HG03469 (cell line): ENCODE measurements around the gene SPATA19.

Source experiments
- ATAC-seq: cut with Tn5 transposase; IDR thresholded peaks from one replicate; pipeline ENCODE4 v1.9.1; 2021; ENCODE audit warnings: mild to moderate bottlenecking, moderate library complexity, moderate number of reproducible peaks; ENCODE audit not compliant: unreplicated experiment

The SPATA19 gene

DNA sequence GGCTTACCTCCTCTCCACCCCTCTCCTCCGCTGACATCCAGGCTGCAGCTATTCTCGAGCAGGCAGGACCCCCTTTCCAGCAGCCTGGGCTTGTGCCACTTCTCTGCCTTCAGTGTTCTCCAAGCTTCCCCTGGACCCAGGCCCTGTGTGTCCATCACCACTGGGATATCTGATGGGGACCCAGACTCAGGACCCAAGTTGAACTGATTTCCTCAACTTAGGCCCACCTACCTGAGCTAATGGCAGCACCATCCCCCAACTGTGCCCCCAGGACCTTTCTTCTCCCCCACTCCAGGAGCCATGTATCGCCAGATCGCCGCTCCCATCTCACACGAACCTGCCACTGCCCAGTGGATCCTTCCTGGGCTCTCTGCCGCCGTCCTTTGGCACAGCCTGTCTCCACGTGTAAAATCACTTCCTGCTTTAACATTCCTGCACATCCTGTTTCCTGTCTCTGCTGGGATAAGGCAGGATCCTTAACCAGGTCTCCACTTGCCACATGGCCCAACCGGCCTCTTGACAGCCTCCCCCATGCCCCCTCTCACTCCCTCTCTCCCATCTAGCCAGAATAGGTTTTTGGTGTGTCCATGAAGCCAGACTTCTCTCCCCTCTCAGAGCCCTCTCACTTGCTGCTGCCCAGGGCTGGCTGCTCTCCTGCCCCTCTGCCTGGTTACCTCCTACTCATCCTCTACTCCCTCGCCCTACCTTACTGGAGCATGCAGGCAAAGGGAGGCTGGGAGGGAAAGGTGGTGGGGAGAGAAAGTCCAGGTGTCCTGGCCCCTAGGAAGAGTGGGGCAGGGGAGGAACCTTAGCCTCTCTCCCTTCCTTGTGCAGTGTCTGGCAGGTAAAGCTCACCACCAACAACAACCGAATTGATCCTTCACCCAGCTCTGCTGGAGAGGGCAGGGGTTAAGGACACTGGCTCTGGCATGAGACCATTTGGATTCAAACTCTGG lies 9.4 kb downstream of the SPATA19 start:
- no peak for ATAC-seq

DNA sequence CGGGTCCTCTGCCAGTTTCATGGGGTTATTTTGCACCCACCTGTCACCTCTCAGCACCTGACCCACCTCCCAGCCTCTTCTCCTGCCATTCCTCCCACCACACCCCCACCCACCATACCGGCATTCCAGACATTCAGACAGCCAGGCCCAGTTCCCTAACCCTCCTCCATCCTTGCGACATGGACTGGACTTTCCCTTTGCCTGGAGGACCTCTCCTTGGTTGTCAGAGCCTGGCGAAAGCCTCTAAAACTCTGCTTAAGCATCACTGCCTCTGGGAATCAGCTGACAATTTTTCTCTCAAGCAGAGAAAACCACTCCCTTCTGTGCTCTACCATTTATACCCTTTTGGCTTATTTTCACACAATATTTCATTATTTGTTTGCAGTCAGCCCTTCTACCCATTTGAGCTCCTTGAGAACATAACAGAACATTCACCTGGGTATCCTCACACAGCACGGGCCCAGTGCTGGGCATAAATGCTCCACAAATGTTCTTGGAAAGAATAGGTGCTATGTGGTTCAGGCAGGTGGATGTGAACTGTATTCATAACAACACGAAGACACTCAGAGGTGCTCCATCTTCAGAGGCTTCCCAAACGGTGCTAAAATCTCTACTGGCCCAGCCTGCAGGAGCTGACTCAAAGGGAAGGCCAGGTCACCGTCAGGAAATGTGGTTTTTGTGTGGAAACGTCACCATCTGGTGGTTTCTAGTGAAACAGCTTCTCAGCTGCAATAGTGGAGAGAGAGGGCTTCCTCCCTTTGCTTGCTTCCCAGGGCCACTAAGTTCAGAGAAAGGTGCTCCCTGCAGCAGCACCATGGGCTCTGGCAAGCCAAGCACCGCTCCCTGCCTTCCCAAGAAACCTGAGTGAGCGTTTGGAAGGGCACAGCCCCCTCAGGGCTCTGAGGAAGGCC lies 10.4 kb downstream of the SPATA19 start:
- peak; percentile 90 for ATAC-seq

DNA sequence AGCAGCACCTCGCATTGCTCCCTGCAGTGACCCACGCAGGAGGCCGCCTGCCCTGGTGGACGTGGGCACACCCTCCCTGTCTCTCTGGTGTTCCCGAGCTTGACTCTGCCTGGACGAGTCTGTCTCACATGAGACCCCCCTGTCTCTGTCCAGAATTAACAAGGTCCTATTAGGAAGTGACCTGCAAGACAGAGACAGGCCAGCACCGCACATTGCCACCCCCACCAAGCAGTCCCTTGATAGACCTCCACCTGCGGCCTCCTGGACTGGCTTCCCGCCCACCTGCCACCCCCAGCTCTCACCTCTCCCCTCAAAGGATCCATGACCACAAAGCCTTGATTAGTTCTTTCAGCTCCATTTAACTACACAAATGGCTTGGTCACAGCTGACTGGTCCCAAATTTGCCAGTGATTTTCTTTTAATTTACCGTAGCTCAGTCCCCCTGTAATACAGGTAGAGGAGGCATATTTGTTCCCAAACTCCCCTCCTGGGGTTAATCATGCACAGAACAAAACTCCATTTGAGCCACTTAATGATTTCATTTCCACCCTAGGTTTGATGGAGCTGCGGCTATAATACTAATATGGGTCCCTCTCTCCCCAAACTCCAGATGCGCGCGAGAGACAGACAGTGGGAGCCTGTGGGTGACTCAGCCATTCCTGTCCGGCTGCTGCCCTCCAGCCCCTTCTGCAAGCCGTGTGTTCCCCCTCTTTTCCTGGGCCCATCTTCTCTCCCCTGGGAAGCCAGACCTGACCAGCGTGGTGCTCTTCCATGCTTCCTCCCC lies 11.2 kb downstream of the SPATA19 start:
- no peak for ATAC-seq

DNA sequence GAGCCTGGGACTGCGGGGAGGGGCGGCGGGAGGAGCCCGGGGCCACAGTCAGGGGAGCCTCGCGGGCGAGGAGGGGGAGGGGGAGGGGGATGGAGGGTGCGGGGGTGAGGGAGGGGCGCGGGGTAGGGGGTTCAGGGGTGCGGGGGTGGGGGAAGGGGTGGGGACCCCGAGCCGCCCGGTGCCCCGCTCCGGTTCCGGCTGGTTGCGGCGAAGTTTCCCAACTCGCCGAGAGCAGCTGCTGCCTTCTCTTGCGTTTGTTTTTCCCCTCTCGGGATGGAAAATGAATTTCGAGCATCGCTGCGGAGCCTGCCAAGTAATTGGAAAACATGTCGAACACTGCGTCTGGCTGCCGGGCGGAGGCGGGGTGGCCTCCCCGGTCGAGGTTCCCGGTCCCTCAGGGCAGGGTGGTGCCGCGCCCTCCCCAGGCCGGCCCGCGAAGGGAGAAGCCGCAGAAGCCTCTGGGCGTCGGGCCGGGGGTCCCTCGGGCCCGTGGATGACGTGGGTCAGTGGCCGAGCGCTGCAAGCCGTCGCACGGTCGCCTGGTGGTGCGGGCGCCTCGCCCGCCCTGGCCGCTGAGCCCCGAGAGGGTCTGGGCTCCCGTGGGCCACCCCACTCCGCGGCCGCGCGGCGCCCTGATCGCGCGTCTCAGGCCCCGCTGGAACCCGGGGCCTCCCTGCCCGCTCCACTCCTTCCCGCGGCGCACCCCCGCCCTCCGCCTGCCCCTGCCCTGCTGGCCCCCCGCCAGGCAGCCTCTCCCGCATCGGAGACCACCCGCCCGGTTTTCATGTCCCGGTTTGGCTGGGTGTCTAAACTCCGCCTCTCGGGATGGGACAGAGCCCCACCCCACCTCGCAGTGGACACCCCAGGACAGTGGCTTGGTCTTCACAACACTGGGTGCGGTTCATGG lies 12.1 kb downstream of the SPATA19 start:
- ATAC-seq, result no peak

DNA sequence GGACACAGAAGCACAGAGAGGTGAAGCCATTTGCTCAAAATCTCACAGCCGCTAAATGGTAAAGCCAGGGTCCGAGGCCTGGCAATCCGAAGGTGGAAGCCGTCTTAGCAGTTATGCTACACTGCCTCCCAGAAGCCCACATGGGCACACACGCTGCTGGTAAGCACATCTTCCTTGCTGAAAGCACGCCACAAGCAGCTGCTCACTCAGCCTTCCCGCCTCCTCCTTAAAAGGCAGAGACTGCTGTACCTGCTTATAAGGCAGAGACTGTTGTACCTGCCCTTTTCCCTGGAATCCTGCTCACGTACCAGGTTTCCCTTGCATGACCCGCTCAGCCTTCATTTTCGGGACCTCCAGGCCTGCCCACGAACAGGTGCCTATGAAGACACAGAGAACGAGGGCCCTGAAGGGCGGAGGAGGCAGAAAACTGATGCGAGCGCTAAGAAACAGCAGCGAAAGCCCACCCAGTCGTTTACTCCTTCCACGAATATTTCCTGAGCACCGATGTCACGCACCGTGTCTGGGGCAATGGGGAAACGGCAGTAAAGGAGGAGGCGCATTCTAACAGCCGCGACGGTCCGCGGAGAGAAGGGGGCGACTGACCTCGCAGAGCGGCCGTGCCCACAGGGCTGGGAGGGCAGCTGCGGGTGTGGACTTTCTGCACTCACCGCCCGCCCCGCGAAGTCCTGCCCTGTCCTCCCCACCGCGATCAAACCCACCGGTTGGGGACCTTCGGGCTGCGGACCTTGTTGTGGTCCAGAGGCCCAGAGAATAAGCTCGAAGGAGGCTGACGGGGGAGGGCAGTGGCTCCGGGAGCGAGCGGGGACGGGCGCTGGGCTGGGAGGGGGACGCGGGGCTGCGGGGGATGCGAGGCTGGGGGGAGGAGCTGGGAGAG lies 13.0 kb downstream of the SPATA19 start:
- ATAC-seq, result no peak

DNA sequence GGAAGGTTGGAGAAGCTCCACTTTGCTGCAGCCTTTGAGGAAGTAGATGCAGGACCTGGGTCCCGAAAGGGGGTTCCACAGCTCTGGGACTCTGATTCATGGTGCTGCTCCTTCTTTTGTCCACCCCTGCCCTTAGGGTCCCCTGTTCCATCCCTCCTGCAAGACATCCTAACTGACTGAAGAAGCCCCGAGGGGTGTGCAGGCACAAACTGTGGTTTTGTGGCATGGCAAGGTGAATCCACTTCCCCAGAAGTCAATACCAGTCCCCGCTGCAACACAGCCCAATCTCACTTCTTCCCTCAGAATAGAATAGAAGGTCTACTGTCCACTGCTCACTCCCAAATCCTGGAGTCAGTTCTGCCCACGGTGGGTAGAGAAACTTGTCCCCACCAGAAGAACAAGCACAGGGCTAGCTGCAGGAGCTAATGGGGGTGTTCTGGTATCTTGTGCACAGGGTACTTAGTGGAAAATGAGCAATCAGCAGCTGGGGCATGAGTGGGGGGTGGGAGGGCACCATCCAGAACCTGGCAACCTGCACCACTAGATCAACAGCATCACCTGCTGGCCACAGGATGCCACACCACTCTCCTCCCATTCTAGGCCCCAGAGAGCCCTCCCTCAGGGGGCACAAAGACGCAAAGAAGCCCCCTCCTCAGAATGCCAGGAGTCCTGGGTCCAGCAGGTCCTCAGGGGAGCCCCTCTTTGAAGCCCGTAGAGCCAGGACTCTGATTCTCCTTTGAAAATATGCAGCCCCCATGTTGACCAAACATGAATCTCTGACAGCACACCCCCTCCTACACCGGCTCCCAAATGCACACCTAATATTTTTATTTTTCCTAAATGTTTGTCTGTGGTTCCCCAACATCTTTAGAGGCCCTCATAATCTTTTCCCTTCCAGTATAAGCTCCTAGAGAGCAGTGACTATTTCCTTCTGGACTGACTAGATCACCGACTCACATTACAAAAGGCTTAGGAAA lies 14.1 kb downstream of the SPATA19 start:
- ATAC-seq, result no peak

DNA sequence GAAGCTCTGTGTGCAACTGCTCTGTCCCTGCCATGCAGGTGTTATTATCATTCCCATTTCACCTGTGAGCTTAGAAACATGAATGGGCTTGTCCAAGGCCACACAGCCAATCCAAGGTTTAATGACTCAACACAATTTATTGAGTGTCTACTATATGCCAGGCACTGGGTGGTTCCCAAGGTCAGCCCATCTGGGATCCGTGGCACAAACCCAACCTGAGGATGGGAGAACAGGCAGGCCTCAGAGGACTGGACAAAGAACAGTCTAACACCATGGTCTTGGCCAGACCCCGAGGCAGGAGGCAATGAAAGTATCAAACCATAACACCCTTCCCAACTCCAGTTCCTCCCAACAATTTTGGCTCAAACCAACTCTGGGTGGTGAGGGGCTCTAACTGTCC lies 15.7 kb downstream of the SPATA19 start:
- no peak for ATAC-seq

DNA sequence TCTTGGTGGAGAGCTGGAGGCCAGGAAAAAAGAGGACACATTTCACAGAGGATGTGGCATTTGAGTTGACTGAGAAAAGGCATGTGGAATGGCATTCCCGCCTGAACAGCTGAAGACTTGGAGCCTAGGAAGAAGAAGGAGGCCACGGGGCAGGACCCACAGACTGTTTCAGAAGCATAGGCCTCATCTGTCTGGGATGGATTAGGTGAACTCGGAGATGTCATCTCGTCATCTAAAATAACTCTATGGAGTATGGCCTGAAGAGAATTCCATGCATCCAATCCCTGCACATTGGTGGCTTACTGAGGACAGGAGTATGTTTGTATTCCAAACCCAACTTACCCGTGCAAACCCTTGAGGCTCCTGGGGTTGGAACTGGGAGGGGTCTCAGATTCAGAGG lies 16.4 kb downstream of the SPATA19 start:
- ATAC-seq, result no peak

DNA sequence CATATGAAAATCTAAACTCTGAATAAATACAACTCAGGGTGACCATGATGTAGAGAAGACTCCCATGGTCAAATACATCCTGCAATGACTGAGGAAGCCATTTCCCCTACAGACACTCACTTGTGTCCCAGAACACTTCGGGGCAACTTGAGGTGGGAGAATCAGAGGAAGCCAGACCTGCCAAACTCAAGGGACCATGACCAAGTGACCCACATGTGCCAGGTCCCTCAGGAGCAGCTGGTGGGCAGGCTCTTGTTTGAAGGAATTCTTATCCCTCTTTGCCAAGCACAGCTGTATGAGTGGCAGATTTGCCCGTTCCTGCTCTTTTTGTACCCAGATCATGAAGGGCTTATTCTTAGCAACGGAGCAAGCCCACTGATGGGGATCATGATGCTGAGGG lies 17.8 kb downstream of the SPATA19 start:
- no peak for ATAC-seq

DNA sequence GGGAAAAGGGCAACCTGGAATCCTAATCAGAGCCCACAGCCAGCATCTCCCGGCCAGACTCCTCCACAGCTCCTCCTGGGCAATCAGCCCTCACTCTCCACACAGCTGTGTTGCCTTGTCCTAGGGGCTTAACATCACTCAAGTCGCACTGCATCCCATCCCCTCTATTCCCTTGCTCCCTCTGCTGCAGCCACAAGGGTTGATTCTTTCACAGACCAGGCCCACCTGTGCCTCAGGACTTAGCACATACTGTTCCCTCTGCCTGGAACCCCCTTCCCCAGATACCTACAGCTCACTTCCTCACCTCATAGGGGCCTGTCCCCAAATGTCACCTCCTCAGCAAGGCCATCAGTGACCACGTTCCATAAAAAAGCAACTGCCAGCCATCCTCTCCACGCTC lies 18.4 kb downstream of the SPATA19 start:
- ATAC-seq, result no peak

DNA sequence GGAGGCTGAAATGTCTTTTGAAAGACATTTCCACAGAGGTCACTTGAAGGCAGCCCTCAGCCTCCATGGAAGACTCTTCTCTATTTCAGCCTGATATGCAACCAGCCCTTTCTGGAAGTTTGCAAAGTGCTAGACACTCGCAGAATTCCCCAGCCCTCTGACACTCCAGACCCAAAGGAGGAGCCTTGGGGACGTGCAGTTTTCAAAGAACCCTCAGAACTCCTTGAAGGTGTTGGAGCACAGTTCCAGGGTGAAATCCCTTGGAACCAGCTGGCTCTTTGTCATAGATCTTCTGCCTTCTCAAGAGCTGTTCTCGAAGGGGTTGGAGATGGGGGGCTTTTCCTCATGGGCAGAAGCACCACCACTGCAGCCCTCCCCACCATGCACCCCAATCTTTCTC lies 19.6 kb downstream of the SPATA19 start:
- ATAC-seq, result no peak

DNA sequence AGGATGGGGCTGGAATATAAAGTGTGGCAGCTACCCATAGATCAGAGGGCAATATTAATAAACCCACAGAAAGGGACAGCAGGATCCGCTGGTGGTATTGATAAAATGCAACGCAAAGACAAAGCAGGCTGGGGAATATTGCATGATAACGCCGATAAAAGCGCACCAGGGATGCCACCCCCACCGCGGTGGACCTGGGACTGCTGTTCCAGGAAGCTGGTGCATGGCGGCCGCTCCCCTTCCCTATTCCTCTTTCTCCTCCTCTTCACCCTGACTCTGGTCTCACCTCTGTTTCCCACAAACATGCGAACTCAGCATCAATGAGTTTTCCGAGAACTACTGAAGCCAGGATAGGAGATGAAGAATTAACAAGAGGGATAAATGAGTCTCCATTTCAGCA lies 20.2 kb downstream of the SPATA19 start:
- ATAC-seq, result no peak

DNA sequence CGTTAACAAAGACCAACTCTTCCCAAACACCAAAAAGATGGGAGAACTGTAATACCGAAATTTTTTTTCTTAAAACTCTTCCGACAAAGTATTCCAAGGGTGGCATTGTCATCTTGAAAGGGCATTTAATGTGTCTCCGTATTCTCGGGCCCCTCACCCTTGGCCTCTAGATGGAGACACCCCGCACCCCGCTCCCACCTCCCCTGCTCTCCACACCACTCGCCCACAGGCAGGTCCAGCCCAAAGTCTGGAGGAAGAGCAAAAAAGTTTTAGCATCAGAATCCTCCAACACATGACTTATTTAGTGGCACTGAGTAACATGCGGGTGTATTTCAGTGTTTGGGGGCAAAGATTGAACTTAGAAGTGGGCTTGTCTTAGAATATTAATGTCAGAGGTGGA lies 20.7 kb downstream of the SPATA19 start:
- ATAC-seq, result no peak

DNA sequence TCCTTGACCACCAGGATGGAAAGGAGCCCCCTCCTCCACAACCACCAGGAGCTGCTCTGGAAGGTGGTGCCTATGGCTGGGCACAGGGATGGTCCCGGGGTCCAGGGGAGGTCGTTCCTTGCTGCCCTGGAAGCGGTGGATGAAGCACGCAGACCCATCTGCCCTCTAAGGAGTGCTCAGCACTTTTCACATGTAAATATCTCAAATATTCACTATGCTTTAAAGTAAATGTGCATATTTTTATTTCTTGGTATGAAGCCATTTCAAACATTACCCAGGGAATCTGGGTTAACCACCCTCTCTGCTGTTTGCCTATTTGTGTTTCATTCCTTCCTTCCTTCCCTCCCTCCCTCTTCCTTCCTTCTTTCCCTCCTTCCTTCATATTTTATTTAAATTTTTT lies 21.7 kb downstream of the SPATA19 start:
- no peak for ATAC-seq

DNA sequence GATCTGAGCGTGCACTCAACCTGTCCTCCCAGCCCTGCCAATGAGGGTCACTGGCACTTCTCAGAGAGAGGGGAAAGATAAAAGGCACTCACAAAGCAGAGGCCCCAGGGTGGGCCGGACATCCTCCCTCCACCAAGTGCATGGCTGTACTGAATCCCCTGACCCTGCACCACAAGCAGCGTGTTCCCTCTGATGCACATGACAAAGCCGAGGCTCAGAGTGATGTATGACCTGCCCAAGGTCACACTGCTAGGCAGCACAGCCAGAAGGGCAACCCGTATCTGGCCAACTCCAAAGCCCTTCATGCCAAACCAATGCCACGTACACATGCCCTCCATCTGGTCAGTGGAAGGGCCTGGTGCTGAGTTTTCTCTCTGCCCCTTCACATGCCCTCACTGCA lies 22.1 kb downstream of the SPATA19 start:
- no peak for ATAC-seq

DNA sequence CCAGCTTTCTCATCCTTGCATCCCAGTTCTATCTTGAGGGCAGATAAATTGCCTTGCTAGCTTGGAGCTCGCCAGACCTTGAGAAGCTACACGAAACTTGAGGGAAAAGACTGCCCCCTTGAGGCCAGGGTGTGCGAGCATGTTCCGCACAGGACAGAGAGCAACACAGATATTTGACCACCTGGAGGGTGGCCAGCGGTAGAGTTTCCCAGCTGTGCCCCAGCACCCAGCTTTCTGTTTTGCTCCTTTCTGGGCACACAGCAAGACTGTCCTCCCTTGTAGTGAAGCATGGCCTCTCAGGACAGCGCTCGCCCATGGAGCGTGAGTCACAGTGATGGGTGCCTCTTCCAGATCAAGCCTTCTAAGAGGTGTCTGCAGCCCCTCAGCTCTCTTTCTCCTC lies 23.5 kb downstream of the SPATA19 start:
- ATAC-seq, result no peak

DNA sequence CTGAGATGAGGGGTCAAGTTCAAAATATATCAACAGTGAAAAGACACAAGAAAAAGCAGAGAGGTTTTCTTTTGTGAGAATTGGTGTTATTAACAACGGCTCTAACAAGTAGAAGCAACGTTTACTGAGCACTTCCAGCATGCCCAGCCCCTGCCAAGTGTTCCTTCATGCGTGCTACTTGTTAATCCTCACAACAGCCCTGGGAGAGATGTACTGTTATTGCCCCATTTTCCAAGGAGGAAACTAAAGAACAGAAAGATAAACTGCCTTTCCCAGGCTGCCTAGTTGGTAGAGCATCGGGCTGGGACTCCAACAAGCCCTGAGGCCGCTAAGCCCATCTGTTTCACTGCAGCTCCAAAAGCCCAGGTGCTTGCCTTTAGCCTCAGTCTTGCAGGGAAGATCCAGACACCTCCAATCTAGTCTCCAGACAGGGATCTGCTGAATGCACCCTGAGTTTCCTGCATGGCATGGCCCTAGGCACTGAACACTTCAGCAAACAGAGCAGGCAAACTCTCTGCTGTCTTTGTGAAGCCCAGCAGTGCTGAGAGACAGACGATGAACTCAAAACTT lies 25.5 kb downstream of the SPATA19 start:
- ATAC-seq, result no peak
